NCI-H1930 (cell line): ENCODE data around the gene DRD4.
"Not testable (repeated sequence)": the region's sequence is repeated elsewhere in the genome, so short reads cannot be mapped to it uniquely, and the experiment has no call there.

ENCODE experiments used
- DNase-seq, 2 experiments: peaks; one replicate each; lab custom pipeline; 2025; lab: John Stamatoyannopoulos, UW

Gene DRD4

GRCh38 chr11:643849-644738 is 7.0 kb downstream of the DRD4 start:
- DNase-seq: no peak

- DNase-seq: no peak
Measured at GRCh38 chr11:645536-645935, 8.5 kb downstream of the DRD4 start.

GRCh38 chr11:646214-646613 is 9.1 kb downstream of the DRD4 start:
- DNase-seq: no peak

- DNase-seq: not testable (repeated sequence)
Measured at GRCh38 chr11:647672-648158, 10.6 kb downstream of the DRD4 start.

GRCh38 chr11:650482-650881 is 13.4 kb downstream of the DRD4 start:
- no peak for DNase-seq

- DNase-seq: not testable (repeated sequence)
Measured at GRCh38 chr11:653136-653535, 16.1 kb downstream of the DRD4 start.

- no peak for DNase-seq
Measured at GRCh38 chr11:653837-654236, 16.8 kb downstream of the DRD4 start.

GRCh38 chr11:654444-654843 is 17.4 kb downstream of the DRD4 start:
- DNase-seq: not testable (repeated sequence)

GRCh38 chr11:655036-655726 is 18.1 kb downstream of the DRD4 start:
- no peak for DNase-seq

- DNase-seq: no peak
Measured at GRCh38 chr11:656426-656825, 19.4 kb downstream of the DRD4 start.

GRCh38 chr11:656866-657265 is 19.8 kb downstream of the DRD4 start:
- DNase-seq: no peak

GRCh38 chr11:657691-658126 is 20.6 kb downstream of the DRD4 start:
- no peak for DNase-seq

GRCh38 chr11:659532-660085 is 22.5 kb downstream of the DRD4 start:
- no peak for DNase-seq

- DNase-seq: no peak
Measured at GRCh38 chr11:660281-660680, 23.2 kb downstream of the DRD4 start.

- DNase-seq: no peak
Measured at GRCh38 chr11:660681-661444, 23.8 kb downstream of the DRD4 start.

GRCh38 chr11:662689-663274 is 25.7 kb downstream of the DRD4 start:
- no peak for DNase-seq

GRCh38 chr11:665062-665703 is 28.1 kb downstream of the DRD4 start:
- no peak for DNase-seq

GRCh38 chr11:665704-666281 is 28.7 kb downstream of the DRD4 start:
- no peak for DNase-seq

GRCh38 chr11:673866-674265 is 36.8 kb downstream of the DRD4 start:
- DNase-seq: no peak

- DNase-seq: no peak
Measured at GRCh38 chr11:674406-674805, 37.3 kb downstream of the DRD4 start.

- no peak for DNase-seq
Measured at GRCh38 chr11:678297-678696, 41.2 kb downstream of the DRD4 start.
